Glomerular visceral epithelial cell (primary cell): ENCODE results near the gene EVX2.

Experiments used
- DNase-seq: peaks from one replicate; pipeline ENCODE4 v3.0.0-alpha.2; 2016; ENCODE audit errors: extremely low spot score

EVX2 gene

GRCh38 chr2:176107731-176108181 lies 24.0 kb upstream of the EVX2 start:
- DNase-seq = no peak

- peak; percentile 72 for DNase-seq
Measured at GRCh38 chr2:176106581-176107539, 23.1 kb upstream of the EVX2 start, which contains the start of gene HOXD11. Gene HOXD11, plus strand, starts transcription at chr2:176107280. Its CDS starts 76 bp downstream, at chr2:176107356.

DNA sequence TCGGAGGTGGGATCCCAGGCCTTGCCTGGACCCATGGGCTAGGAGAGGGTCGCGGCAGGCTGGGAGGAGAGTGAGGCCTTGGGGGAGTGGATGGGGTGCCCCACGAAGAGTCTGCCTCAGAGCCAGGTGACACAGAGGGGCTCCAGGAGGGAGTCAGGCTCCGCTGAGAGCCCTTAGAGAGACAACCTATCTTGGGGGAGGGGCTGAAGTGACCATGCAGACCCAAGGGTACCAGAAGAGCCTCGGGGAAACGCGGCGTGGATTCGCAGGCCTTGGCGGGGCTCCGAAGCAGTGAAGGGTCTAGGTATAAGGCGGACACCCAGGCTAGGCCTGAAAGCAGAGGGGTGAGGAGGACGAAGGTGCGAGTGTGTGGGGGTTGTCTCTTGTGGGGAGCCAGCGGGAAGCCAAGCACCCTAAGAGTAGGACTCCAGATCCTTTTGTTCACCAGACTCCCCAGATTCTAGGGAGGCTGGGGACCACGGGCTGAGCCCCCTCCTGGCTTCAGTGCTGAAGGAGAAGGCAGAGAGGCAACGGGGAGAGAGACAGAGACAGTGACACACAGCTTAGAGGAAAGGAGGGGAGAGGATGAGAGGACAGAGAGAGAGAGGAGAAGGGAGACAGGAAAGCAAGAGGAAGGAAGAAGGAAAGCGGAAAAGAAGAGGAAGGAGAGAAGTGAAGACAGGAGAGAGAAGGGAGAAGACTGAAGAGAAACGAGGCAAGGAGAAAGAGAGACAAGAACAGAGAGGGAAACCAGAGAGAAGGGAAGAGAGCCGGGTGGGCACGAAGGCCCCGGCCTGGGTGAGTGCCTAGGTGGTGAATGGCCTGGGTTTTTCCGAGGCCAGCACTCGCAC lies 22.2 kb upstream of the EVX2 start:
- DNase-seq = no peak

DNA sequence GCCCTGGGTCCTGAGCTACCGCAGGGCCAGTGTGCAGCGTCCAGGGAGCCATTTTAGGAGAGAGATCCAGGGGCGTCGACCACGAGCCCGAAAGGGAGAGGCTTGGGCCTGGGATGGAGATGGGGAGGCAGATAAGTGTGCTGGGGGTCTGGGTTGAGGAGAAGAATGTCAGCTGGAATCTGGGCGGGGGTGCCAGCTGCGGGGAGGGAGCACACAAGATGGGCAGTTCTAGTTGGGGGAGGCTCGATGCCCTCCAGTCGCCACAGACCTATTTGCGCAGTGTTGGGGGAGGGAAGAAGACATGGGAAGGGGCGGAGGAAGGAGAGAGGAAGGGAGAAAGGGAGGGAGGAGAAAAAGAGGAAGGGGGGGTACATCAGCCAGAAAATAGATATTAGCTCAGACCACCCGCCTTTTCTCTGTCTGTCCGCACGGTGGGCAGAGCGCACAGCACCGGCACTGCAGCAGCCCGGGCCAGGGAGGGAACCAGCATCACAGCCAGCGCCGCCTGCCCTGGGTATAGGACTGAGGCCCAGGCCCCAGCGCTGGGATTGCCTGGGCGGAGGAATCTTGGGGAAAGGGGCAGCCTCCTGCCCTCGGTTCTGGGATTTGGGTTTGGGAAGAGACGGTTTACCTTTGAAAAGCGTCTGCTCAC lies 21.4 kb upstream of the EVX2 start:
- DNase-seq = no peak

DNA sequence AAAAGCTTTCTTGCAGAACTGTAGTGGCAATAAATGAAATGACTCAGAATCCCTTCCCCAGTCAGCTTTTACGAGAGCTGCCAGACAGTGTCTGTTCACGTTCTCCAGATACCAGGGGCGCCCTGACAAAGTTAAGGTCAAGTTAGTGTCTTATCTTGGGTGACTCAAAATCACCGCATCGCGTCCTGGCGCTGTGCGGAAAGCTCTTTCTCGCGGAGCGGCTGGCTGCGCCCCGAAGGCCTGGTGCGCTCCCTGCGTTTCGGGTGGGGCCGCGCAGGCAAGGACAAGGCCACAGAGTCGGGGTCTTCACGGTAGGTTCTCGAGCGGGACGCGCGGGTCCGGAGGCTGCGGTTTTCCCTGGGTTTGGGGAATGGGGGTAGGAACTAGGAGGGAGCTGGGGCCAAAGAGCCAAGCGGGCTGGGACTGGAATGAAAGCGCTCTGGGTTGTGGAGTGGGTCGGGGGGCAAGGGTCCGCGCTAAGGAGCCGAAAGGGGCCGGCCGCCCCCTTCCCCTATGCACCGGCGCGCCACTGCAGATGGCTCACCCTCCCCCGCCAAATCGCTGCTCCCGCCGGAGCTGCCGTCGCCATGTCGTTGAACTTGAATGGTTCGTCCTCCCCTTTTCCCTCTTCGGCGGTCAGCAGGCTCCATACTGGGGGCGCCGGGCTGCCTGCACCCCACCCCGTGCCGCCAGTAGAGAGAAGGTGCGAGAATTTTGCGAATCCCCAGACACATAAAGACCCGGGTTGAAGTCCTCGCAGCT lies 20.7 kb upstream of the EVX2 start:
- peak; percentile 75 for DNase-seq

DNA sequence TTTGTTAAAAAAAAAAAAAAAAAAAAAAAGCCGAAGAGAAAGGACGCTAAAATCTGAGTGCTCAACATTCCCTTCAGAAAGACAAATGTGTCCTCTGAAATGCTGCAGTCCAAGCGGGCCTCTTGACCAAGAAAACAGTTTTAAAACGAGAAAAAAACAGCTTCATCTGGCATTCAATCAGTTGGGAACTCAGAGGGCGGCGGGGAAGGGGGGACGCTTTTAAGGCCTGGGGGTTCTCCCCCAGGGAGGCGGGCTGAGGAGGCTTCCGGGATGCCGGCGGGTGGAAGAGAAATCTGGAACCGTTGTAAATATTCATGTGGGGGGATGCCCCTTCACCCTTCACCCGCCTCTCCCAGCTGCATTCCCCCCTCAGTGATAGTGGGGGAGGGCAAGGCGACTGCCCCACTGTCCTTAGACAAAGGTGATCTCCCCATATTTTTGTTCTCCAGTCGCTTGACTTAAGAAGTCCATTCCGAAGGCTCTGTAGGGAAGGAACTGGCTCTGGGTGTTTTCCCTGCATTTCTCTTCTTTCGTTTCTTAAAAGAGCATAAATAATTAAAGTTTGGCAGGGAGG lies 20.1 kb upstream of the EVX2 start:
- DNase-seq = no peak

DNA sequence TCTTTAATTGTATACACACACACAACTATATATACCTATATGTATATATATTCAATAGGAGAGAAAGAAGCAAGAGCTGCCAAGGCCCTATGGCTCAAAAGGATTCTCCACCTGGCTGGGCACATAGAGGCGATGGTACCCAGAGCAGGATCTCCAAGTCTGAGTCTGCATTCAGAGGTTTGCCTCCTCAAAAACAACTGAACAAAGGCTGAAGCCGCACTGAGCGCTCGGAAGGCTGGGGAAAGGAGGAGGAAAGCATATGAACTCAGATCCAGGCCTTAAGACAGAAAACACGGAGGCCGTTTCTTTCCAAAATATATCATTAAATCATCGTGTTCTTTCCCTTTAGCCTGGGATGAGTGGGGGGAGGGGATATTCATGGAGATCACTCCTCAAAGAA lies 19.4 kb upstream of the EVX2 start:
- no peak for DNase-seq

DNA sequence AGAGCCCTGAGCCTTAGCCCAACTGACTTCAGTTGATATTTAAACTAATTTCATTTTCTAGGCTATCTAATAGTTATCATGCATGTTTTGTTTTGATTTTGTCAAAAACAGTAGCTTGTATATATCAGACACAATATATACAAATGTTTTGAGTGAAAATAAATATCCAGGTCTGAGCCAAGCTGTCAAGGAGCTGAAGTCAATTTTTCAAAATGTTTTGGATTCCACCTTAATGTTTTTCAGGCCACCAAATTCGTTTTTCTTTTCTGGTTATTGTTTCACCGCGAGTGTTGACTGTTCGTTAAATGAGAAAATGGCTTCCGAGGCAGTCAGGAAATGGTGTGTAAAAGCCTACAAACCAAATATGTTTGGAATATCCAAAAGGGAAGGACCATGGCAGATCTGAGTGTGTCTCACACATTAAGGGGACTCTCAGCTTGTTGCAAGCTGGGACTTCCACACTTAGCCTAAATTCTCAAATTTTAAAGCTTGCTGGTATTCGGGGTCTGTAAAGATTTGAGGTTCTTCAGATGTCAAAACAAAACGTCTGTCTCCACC lies 18.6 kb upstream of the EVX2 start:
- no peak for DNase-seq

DNA sequence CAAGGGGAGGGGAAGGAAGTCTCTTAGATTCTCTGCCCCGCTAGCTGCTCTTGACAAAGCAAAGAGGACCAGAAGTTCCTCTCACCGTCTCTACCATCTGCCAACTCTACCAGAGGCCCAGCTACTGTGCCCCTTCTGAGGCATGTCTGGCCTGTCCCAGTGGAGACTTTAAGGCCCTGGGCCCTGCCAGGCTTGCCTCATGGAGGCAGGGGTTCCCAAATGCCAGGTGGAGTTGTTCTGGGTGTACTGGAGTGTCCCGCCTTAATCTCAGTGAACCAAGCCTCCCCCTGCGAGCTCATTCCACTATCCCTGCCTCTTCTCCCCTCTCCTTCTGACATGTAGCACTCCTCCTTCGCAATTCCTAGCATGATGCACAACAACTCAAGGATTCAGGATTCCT lies 18.1 kb upstream of the EVX2 start:
- DNase-seq = no peak

GRCh38 chr2:176101216-176101830 lies 17.6 kb upstream of the EVX2 start:
- no peak for DNase-seq

GRCh38 chr2:176100547-176101140 lies 16.9 kb upstream of the EVX2 start:
- DNase-seq = no peak

DNA sequence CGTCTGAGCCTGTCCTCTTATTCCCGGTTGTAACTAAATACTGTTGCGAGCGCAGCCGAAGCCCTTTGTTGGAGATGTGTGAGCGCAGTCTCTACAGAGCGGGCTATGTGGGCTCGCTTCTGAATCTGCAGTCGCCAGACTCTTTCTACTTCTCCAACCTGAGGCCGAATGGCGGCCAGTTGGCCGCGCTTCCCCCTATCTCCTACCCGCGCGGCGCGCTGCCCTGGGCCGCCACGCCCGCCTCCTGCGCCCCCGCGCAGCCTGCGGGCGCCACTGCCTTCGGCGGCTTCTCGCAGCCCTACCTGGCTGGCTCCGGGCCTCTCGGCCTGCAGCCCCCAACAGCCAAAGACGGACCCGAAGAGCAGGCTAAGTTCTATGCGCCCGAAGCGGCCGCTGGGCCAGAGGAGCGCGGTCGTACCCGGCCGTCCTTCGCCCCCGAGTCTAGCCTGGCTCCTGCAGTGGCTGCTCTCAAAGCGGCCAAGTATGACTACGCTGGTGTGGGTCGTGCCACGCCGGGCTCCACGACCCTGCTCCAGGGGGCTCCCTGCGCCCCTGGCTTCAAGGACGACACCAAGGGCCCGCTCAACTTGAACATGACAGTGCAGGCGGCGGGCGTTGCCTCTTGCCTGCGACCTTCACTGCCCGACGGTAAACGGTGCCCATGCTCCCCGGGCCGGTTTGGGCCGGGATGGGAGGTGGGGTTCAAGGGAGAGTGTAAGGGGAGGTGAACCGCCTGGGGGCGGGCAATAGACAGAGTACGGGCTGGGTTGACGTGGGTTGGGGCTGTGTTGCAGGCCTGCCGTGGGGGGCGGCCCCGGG lies 16.2 kb upstream of the EVX2 start, which contains the start of gene HOXD12:
HOXD12 (plus strand) TSS at position 68 of the 819 bp plus-strand sequence; CDS start at position 75, 7 bp downstream.
- no peak for DNase-seq

DNA sequence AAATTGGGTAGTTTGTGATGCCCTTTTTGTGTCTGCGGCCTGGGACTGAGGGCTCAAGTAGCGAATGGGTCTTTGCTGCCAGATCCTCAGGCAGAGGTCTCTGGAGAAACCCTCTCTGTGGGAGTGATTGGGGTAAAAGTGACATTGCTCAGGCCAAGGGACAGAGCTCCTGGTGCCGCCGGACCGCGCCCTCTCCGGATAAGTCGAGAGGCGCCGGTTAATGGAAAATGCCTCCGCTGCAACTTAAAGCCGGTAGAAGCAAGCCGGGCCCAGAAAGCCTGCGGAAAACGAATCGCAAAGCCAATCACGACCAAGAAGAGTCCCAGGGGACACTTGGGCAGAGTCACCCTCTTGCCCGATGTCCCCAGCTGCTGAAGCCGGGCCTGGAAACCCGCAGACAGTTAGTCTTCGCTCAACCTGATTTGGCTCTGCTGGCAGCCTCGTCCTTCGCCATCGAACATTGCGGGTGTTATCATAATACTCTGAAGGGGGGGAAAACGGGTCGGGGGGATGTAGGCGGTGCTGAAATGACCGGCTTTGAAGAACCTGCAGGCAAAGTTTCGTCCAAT lies 15.5 kb upstream of the EVX2 start:
- DNase-seq = no peak

DNA sequence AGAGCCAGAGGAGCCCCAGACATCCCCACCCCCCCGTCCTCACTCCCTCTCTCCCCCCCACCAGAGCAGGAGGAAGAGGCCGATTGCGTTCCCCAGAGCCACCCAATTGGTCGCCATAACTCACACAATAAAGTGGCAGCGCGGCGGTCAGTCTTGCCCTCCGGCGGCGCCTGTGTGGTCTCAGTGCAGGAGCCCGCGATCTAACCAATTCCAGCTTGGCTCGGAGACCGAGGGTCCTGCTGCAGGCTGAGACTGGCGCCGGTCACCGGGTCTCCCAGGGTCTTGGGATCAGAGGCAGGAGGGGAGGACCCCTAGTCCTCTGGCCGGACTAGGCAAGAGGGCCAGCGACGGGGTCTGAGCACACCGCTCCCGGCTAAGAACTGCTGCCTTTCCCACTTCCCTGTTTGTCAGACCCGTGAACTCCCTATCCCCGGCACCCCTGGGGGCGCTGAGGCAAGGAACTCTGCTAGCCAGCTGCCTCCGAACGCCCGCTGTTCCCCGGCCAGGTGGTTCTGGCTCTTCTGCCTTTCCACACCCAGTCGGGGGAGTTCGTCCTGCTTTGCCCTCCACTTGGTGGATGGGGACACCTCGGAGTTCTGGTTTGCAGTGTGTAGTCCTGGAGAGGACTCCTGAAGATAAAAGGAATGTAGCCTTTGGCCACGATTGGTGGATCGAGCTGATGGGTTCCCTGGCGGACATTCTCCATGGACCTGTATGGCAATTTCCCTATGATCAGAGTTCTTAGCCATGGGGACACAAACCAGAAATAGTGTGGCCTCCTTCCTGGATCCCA lies 14.8 kb upstream of the EVX2 start:
- DNase-seq = no peak

GRCh38 chr2:176097820-176098365 lies 14.1 kb upstream of the EVX2 start:
- DNase-seq = no peak

DNA sequence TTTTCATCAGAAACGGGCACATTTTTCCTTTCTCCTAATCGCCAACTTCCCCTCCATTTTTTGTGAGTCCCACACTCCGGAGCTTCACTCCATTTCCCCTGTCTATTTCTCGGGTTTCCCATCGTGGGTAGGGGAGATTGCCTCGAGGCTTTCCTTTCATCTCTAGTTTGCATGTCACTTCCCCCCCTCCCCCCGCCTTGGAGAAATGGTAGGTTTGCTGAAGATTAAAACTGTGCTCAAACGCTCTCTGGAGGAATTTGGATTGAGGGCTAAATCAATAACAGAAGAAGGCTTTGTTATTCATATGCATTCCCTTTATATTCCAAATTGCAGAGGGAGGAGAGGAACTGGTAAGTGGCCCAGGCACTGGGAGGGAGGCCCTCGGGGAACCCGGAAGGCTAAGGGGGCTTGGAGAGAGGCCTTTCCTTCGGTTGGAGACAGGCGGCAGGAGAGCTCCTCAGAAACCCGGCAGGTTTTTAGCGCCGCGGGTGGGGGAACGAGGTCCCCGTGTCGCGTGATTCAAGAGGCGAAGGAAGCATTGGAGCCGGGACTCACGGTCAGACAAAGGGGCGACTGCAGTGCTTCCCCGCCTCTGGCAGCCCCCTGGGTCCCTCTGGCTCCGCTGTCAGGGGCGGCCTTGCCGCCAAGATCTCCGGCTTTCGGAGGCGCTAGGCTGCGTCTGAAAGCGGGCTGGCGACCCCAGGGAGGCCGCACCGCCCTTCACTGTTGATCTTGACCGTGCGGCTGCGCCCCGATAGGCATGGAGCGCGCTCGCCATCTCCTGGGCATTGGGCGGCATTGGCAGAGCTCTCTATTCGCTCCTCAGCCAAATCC lies 13.4 kb upstream of the EVX2 start:
- peak; percentile 81 for DNase-seq
